GM10847 (cell line): ENCODE measurements around the gene FAM151A.

Experiments used
- POLR2A ChIP-seq: IDR thresholded peaks from 2 replicates; pipeline ENCODE4 v1.6.1; 2011; ENCODE audit not compliant: insufficient read length; ENCODE audit errors: extremely low read depth

FAM151A gene

GRCh38 chr1:54571803-54572541 is 51.4 kb downstream of the FAM151A start:
- no peak for TF ChIP-seq POLR2A

GRCh38 chr1:54571326-54571725 is 52.0 kb downstream of the FAM151A start:
- TF ChIP-seq POLR2A, result no peak

- no peak for TF ChIP-seq POLR2A
Observed at GRCh38 chr1:54570161-54570560, 53.2 kb downstream of the FAM151A start.

GRCh38 chr1:54569339-54569738 is 54.0 kb downstream of the FAM151A start:
- no peak for TF ChIP-seq POLR2A

- TF ChIP-seq POLR2A, result no peak
Observed at GRCh38 chr1:54567961-54568360, 55.4 kb downstream of the FAM151A start.

- TF ChIP-seq POLR2A, result no peak
Observed at GRCh38 chr1:54566438-54567141, 56.7 kb downstream of the FAM151A start.

GRCh38 chr1:54565113-54565501 is 58.2 kb downstream of the FAM151A start:
- no peak for TF ChIP-seq POLR2A

GRCh38 chr1:54564312-54565112 is 58.8 kb downstream of the FAM151A start:
- TF ChIP-seq POLR2A, result no peak

- TF ChIP-seq POLR2A, result no peak
Observed at GRCh38 chr1:54559771-54560231, 63.5 kb downstream of the FAM151A start.
